Uterus (tissue), 2 donors: ENCODE results near the gene NCOR1.
"Not testable (repeated sequence)": the region's sequence is repeated elsewhere in the genome, so short reads cannot be mapped to it uniquely, and the experiment has no call there.

ENCODE experiments used
- POLR2A ChIP-seq, 2 donors: fragments of 450-650 bp; IDR thresholded peaks; one replicate each; pipeline ENCODE4 v1.6.1; 2016; ENCODE audit warnings: antibody characterized with exemption in 2 of 2, mild to moderate bottlenecking in 1 of 2, moderate library complexity in 1 of 2
- TF ChIP-seq, protein P1 (sequence below), 4 experiments: fragments of 200-600 bp in 2 of 4; fragments of 450-650 bp in 2 of 4; sonication (generic) in 2 of 4; IDR thresholded peaks; one replicate each; pipeline ENCODE4 v1.5.1; 2016 to 2019; ENCODE audit warnings: antibody characterized with exemption in 4 of 4, mild to moderate bottlenecking in 2 of 4, moderate library complexity in 1 of 4

DNA sequence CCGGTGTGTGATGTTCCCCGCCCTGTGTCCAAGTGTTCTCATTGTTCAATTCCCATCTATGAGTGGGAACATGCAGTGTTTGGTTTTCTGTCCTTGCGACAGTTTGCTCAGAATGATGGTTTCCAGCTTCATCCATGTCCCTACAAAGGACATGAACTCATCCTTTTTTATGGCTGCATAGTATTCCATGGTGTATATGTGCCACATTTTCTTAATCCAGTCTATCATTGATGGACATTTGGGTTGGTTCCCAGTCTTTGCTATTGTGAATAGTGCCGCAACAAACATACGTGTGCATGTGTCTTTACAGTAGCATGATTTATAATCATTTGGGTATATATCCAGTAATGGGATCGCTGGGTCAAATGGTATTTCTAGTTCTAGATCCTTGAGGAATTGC, 63.0 kb downstream of the NCOR1 start:
- not testable (repeated sequence) for TF ChIP-seq POLR2A (IDR thresholded peaks at IDR 0.05)
- TF ChIP-seq, protein P1, sequence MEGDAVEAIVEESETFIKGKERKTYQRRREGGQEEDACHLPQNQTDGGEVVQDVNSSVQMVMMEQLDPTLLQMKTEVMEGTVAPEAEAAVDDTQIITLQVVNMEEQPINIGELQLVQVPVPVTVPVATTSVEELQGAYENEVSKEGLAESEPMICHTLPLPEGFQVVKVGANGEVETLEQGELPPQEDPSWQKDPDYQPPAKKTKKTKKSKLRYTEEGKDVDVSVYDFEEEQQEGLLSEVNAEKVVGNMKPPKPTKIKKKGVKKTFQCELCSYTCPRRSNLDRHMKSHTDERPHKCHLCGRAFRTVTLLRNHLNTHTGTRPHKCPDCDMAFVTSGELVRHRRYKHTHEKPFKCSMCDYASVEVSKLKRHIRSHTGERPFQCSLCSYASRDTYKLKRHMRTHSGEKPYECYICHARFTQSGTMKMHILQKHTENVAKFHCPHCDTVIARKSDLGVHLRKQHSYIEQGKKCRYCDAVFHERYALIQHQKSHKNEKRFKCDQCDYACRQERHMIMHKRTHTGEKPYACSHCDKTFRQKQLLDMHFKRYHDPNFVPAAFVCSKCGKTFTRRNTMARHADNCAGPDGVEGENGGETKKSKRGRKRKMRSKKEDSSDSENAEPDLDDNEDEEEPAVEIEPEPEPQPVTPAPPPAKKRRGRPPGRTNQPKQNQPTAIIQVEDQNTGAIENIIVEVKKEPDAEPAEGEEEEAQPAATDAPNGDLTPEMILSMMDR (IDR thresholded peaks at IDR 0.05) = not testable (repeated sequence)
